ENCODE data around the gene SHMT1.

GRCh38 chr17:18280249-18280648 lies 83.1 kb downstream of the SHMT1 start:
- TF ChIP-seq CTCF (IDR thresholded peaks at IDR 0.05) (no peak), POLR2A (IDR thresholded peaks at IDR 0.05) (no peak)

Measured in Peyer's patch (tissue), 4 donors.